DOHH2 (cell line): ENCODE data around the gene STON1.

Experiments
- H3F3A ChIP-seq: fragments of 200-600 bp; sonication (generic), shearing (Covaris generic); 2 replicates; pipeline ENCODE4 v1.6.0; 2016; ENCODE audit warnings: antibody characterized with exemption, mild to moderate bottlenecking; ENCODE audit not compliant: control insufficient read depth, insufficient read depth
- H3K27ac ChIP-seq: fragments of 200-600 bp; sonication (generic); 2 replicates; pipeline ENCODE4 v1.5.1; 2014; ENCODE audit warnings: low read depth, mild to moderate bottlenecking, low read length, moderate library complexity
- H3K27me3 ChIP-seq: fragments of 200-600 bp; sonication (generic); 2 replicates; pipeline ENCODE4 v1.6.1; 2014; ENCODE audit warnings: mild to moderate bottlenecking, low read length, mixed read lengths; ENCODE audit not compliant: control insufficient read depth
- H3K36me3 ChIP-seq: fragments of 200-600 bp; sonication (generic); 2 replicates; pipeline ENCODE4 v1.6.1; 2014; ENCODE audit warnings: mild to moderate bottlenecking, low read length, moderate library complexity, mixed read lengths; ENCODE audit not compliant: control insufficient read depth
- H3K4me1 ChIP-seq: fragments of 200-600 bp; sonication (generic); 2 replicates; pipeline ENCODE4 v1.6.1; 2014; ENCODE audit warnings: mild to moderate bottlenecking, low read length, mixed read lengths; ENCODE audit not compliant: control insufficient read depth
- H3K4me2 ChIP-seq: fragments of 200-600 bp; sonication (generic); 2 replicates; pipeline ENCODE4 v1.6.0; 2014; ENCODE audit warnings: mild to moderate bottlenecking, low read length, moderate library complexity
- H3K4me3 ChIP-seq: fragments of 200-600 bp; sonication (generic); 2 replicates; pipeline ENCODE4 v1.5.1; 2014; ENCODE audit warnings: mild to moderate bottlenecking, low read length, mixed read lengths
- H3K79me2 ChIP-seq: fragments of 200-600 bp; sonication (generic); 2 replicates; pipeline ENCODE4 v1.6.1; 2014; ENCODE audit warnings: mild to moderate bottlenecking, low read length, mixed read lengths; ENCODE audit not compliant: control insufficient read depth
- H3K9me2 ChIP-seq: fragments of 200-600 bp; sonication (generic); replicated peaks from 2 replicates; pipeline ENCODE4 v1.6.1; 2014; ENCODE audit warnings: mild to moderate bottlenecking, low read length, mixed read lengths; ENCODE audit not compliant: control insufficient read depth
- H3K9me3 ChIP-seq: fragments of 200-600 bp; sonication (generic); 2 replicates; pipeline ENCODE4 v1.6.1; 2014; ENCODE audit warnings: antibody characterized with exemption, low read length, mixed read lengths; ENCODE audit not compliant: control insufficient read depth, insufficient read depth
- H4K20me1 ChIP-seq: fragments of 200-600 bp; sonication (generic); 2 replicates; pipeline ENCODE4 v1.6.0; 2014; ENCODE audit warnings: low read depth, mild to moderate bottlenecking, antibody characterized with exemption, low read length, moderate library complexity; ENCODE audit not compliant: control insufficient read depth, insufficient read depth
- CTCF ChIP-seq: fragments of 200-600 bp; sonication (generic); IDR thresholded peaks from one replicate; pipeline ENCODE4 v1.5.1; 2014; ENCODE audit warnings: antibody characterized with exemption, mild to moderate bottlenecking, low read depth, low read length; ENCODE audit not compliant: poor library complexity, severe bottlenecking
- EZH2phosphoT487 ChIP-seq: fragments of 200-600 bp; sonication (generic); IDR thresholded peaks from 2 replicates; pipeline ENCODE4 v1.6.1; 2017; ENCODE audit warnings: borderline replicate concordance, mild to moderate bottlenecking, antibody characterized with exemption, low read length, moderate library complexity, mixed read lengths

STON1 gene

GRCh38 chr2:48574353-48575287 lies 44.7 kb downstream of the STON1 start:
- Histone ChIP-seq H3K4me1 (no peaks in the 10 kb centered on the region), H4K20me1 (no peaks in the 10 kb centered on the region), H3K4me3 (no peak overlapping the region), H3K79me2 (no peaks in the 10 kb centered on the region), H3K9me2 (no peaks in the 10 kb centered on the region), H3K27ac (no peak overlapping the region), H3K36me3 (no peaks in the 10 kb centered on the region), H3K4me2 (no peak overlapping the region), H3K9me3 (no peaks in the 10 kb centered on the region), H3K27me3 (no peaks in the 10 kb centered on the region), H3F3A (no peaks in the 10 kb centered on the region)
- no peak for TF ChIP-seq EZH2phosphoT487

GRCh38 chr2:48578313-48578712 lies 48.4 kb downstream of the STON1 start:
- H3K4me2 ChIP-seq, result no peak overlapping the region
- no peaks in the 10 kb centered on the region for H4K20me1 ChIP-seq
- H3F3A ChIP-seq, result no peaks in the 10 kb centered on the region
- no peaks in the 10 kb centered on the region for H3K9me2 ChIP-seq
- no peak overlapping the region for H3K27ac ChIP-seq
- no peak overlapping the region for H3K4me3 ChIP-seq
- TF ChIP-seq CTCF (no peak), EZH2phosphoT487 (no peak)
- H3K79me2 ChIP-seq, result no peaks in the 10 kb centered on the region
- no peaks in the 10 kb centered on the region for H3K36me3 ChIP-seq
- H3K4me1 ChIP-seq, result no peaks in the 10 kb centered on the region
- no peaks in the 10 kb centered on the region for H3K9me3 ChIP-seq
- no peaks in the 10 kb centered on the region; the same call in 1 of the 2 replicates for H3K27me3 ChIP-seq

DNA sequence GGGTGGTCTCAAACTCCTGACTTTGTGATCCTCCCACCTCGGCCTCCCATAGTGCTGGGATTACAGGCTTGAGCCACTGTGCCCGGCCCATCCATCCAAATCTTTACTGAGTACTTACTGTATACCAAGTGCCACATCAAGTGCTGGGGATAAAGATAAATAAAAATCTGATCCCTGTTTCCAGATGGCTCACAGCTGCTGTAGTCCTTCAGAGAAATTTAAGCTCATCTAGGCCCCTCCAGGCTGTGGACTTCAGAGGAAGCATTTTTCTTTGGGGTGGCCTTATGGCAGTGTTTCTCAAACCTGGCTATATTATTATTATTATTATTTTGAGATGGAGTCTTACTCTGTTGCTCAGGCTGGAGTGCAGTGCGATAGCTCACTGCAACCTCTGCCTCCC lies 54.0 kb downstream of the STON1 start:
- no peaks in the 10 kb centered on the region for H3F3A ChIP-seq
- TF ChIP-seq EZH2phosphoT487, result no peak
- no peak for TF ChIP-seq CTCF
- no peaks in the 10 kb centered on the region for H3K9me3 ChIP-seq
- no peaks in the 10 kb centered on the region for H3K79me2 ChIP-seq
- H3K27me3 ChIP-seq, result no peaks in the 10 kb centered on the region; the same call in 1 of the 2 replicates
- no peaks in the 10 kb centered on the region for H4K20me1 ChIP-seq
- H3K4me1 ChIP-seq, result no peaks in the 10 kb centered on the region
- no peak overlapping the region for H3K27ac ChIP-seq
- no peak overlapping the region for H3K4me2 ChIP-seq
- H3K9me2 ChIP-seq, result no peaks in the 10 kb centered on the region
- H3K4me3 ChIP-seq, result no peak overlapping the region
- H3K36me3 ChIP-seq, result no peaks in the 10 kb centered on the region

DNA sequence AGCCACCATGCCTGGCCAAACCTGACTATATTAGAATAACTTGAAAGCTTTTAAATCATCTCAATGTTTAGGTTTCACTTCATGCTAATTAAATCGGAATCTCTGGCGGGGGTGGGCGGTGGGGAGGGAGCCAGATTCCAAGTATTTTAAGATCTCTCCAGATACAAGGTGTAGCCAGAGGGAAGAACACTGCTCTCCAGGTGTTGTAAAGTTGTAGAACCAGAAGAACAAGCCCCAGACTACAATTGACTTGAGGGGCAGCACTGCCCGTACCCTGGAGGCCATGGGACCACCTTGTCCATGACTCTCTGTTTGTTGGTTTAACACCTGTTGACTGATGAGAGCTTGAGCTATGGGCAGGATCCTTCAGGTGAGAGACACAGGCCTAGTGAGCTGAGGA lies 54.6 kb downstream of the STON1 start:
- Histone ChIP-seq H3K27me3 (no peaks in the 10 kb centered on the region; the same call in 1 of the 2 replicates), H3F3A (no peaks in the 10 kb centered on the region), H3K9me2 (no peaks in the 10 kb centered on the region), H3K4me2 (no peak overlapping the region), H3K36me3 (no peaks in the 10 kb centered on the region), H3K79me2 (no peaks in the 10 kb centered on the region), H3K9me3 (no peaks in the 10 kb centered on the region), H3K27ac (no peak overlapping the region), H4K20me1 (no peaks in the 10 kb centered on the region), H3K4me1 (no peaks in the 10 kb centered on the region), H3K4me3 (no peak overlapping the region)
- no peak for TF ChIP-seq CTCF
- TF ChIP-seq EZH2phosphoT487, result no peak
